Peyer's patch (tissue), 4 donors: Measurements from ENCODE around the gene RNF41.

ENCODE experiments used
- POLR2A ChIP-seq, 2 donors: fragments of 450-650 bp; IDR thresholded peaks; one replicate each; pipeline ENCODE4 v1.5.1; 2017; ENCODE audit warnings: antibody characterized with exemption in 2 of 2, mild to moderate bottlenecking in 2 of 2, moderate library complexity in 2 of 2
- TF ChIP-seq, protein P1 (sequence below), 6 experiments: fragments of 450-650 bp in 4 of 6; fragments of 200-600 bp in 2 of 6; sonication (generic) in 1 of 6; IDR thresholded peaks; one replicate each; pipeline ENCODE4 v1.5.1; 2017 to 2019; ENCODE audit warnings: antibody characterized with exemption in 6 of 6, mild to moderate bottlenecking in 3 of 6, moderate library complexity in 1 of 6

DNA sequence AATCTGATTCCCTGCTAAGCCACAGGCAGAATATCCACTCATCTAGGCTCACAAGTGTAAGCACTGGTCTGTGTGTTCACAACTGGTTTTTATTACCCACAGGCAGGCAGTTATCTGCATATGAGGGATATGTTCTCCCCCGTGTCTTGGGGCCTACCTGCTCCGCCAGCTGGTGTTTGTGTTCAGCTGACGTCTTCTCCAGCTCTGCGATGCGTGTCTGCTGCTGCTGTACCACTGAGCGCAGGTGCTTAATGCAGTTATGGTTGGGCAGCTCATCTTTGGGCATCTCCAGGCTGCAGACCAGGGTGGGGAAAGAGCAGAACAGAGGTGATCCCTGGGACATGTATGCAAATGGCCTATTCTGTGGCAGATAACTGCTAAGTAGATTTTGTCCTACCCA is 13.7 kb downstream of the RNF41 start:
- TF ChIP-seq, protein P1, sequence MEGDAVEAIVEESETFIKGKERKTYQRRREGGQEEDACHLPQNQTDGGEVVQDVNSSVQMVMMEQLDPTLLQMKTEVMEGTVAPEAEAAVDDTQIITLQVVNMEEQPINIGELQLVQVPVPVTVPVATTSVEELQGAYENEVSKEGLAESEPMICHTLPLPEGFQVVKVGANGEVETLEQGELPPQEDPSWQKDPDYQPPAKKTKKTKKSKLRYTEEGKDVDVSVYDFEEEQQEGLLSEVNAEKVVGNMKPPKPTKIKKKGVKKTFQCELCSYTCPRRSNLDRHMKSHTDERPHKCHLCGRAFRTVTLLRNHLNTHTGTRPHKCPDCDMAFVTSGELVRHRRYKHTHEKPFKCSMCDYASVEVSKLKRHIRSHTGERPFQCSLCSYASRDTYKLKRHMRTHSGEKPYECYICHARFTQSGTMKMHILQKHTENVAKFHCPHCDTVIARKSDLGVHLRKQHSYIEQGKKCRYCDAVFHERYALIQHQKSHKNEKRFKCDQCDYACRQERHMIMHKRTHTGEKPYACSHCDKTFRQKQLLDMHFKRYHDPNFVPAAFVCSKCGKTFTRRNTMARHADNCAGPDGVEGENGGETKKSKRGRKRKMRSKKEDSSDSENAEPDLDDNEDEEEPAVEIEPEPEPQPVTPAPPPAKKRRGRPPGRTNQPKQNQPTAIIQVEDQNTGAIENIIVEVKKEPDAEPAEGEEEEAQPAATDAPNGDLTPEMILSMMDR (IDR thresholded peaks at IDR 0.05) = no peak
- TF ChIP-seq POLR2A (IDR thresholded peaks at IDR 0.05) = no peak
